ENCODE measurements around the gene KIF2C. TPM values are rescaled to one million over a fixed set of nuclear protein-coding genes. Genes with fewer than 3 reads are reported as not detected.

KIF2C gene
- total RNA-seq, 1 donor from 2014 or later = 3.2 TPM

DNA sequence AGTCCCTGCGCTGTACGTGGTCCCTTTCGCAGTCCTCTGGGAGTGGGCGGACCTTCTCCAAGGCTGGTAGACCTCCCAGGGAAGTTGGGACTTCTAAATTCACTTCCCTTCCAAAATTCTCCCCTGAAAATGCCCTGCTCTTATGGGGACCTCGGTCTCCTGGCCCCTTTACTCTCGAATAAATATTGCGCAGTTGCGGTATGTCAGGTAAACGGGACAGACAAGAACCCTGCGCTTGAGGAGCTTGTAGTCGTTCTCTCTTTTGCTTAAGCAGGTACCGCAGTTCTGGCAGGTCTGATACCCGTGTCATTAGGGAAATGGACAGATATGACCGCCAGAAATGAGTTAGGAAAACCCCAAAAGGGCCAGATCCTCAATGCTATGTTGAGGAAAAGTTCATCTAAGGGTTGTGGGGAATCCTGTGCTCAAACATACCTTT lies 561 bp downstream of the KIF2C start:
- Mint-ChIP-seq H3K27ac (ENCODE audit: unreplicated experiment) (peak overlapping the region; percentile 79), H3K36me3 (ENCODE audit: low read depth, unreplicated experiment) (no peaks in the 10 kb centered on the region), H3K9me3 (ENCODE audit: unreplicated experiment) (peaks cover 3% of the 10 kb centered on the region), H3K27me3 (ENCODE audit: low read depth, unreplicated experiment) (no peaks in the 10 kb centered on the region), H3K4me3 (ENCODE audit: unreplicated experiment) (peak overlapping the region; percentile 86), H3K4me1 (ENCODE audit: low read depth, unreplicated experiment) (no peaks in the 10 kb centered on the region)
- H2AFZ ChIP-seq (ENCODE audit: low read depth, low read length) = peak overlapping the region; percentile 88
- H3K27me3 ChIP-seq (ENCODE audit: insufficient read depth, low read length) = no peaks in the 10 kb centered on the region
- H3K36me3 ChIP-seq (ENCODE audit: insufficient read depth, low read length) = peaks cover 8% of the 10 kb centered on the region
- H3K4me3 ChIP-seq (ENCODE audit: insufficient read depth, low read depth, low read length) = peak overlapping the region; percentile 97
- peak overlapping the region; percentile 86 for H3K9ac ChIP-seq (ENCODE audit: low read length)
- no peak for FAIRE-seq
- no peaks in the 10 kb centered on the region for H3K9me3 ChIP-seq (ENCODE audit: insufficient read depth, low read depth, low read length)
- TF ChIP-seq, protein P1, sequence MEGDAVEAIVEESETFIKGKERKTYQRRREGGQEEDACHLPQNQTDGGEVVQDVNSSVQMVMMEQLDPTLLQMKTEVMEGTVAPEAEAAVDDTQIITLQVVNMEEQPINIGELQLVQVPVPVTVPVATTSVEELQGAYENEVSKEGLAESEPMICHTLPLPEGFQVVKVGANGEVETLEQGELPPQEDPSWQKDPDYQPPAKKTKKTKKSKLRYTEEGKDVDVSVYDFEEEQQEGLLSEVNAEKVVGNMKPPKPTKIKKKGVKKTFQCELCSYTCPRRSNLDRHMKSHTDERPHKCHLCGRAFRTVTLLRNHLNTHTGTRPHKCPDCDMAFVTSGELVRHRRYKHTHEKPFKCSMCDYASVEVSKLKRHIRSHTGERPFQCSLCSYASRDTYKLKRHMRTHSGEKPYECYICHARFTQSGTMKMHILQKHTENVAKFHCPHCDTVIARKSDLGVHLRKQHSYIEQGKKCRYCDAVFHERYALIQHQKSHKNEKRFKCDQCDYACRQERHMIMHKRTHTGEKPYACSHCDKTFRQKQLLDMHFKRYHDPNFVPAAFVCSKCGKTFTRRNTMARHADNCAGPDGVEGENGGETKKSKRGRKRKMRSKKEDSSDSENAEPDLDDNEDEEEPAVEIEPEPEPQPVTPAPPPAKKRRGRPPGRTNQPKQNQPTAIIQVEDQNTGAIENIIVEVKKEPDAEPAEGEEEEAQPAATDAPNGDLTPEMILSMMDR (IDR thresholded peaks at IDR 0.05; ENCODE audit: insufficient read depth, low read depth, low read length) = no peak
- TF ChIP-seq EZH2 (IDR thresholded peaks at IDR 0.05; ENCODE audit: insufficient read depth, low read length) = no peak
- peaks cover 5% of the 10 kb centered on the region for H4K20me1 ChIP-seq (ENCODE audit: insufficient read depth, low read length)
- H3K4me1 ChIP-seq (ENCODE audit: insufficient read depth, low read length) = peaks cover 12% of the 10 kb centered on the region
- H3K79me2 ChIP-seq (ENCODE audit: insufficient read depth, low read length) = peaks cover 46% of the 10 kb centered on the region
- H3K27ac ChIP-seq (ENCODE audit: low read depth, low read length) = peak overlapping the region; percentile 76
- peak overlapping the region; percentile 94 for H3K4me2 ChIP-seq (ENCODE audit: low read length)
- DNase-seq (ENCODE audit: low read depth) = no peak

DNA sequence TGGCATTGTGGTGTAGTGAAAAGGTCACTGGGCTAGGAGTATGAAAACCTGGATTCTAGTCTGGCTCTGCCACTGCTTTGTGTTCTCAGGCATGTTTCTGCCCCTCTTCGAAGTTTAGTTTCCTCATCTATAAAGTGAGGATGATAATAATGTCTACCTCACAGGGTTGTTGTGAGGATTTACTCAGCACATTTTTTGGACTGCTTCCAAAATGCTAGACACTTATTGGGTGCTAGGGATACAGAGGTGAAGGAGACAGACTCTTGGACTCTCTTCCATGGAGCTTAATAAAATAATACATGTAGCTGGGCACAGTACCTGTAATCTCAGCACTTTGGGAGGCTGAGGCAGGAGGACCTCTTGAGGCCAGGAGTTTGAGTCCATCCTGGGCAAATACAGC lies 3.6 kb downstream of the KIF2C start:
- H3K4me3 ChIP-seq (ENCODE audit: insufficient read depth, low read depth, low read length) = no peak overlapping the region
- H3K9me3 ChIP-seq (ENCODE audit: insufficient read depth, low read depth, low read length) = no peaks in the 10 kb centered on the region
- peaks cover 68% of the 10 kb centered on the region for H3K79me2 ChIP-seq (ENCODE audit: insufficient read depth, low read length)
- H3K9ac ChIP-seq (ENCODE audit: low read length) = peak overlapping the region; percentile 21
- H2AFZ ChIP-seq (ENCODE audit: low read depth, low read length) = peak overlapping the region; percentile 71
- peak overlapping the region; percentile 28 for H3K4me2 ChIP-seq (ENCODE audit: low read length)
- H3K36me3 Mint-ChIP-seq (ENCODE audit: low read depth, unreplicated experiment) = no peaks in the 10 kb centered on the region
- no peak overlapping the region for H3K4me3 Mint-ChIP-seq (ENCODE audit: unreplicated experiment)
- H3K27ac Mint-ChIP-seq (ENCODE audit: unreplicated experiment) = no peak overlapping the region
- no peak for DNase-seq (ENCODE audit: low read depth)
- no peaks in the 10 kb centered on the region for H3K27me3 ChIP-seq (ENCODE audit: insufficient read depth, low read length)
- TF ChIP-seq, protein P1 (IDR thresholded peaks at IDR 0.05; ENCODE audit: insufficient read depth, low read depth, low read length) = no peak
- no peak for TF ChIP-seq EZH2 (IDR thresholded peaks at IDR 0.05; ENCODE audit: insufficient read depth, low read length)
- H3K4me1 Mint-ChIP-seq (ENCODE audit: low read depth, unreplicated experiment) = no peaks in the 10 kb centered on the region
- H3K27me3 Mint-ChIP-seq (ENCODE audit: low read depth, unreplicated experiment) = no peaks in the 10 kb centered on the region
- FAIRE-seq = no peak
- peaks cover 9% of the 10 kb centered on the region for H4K20me1 ChIP-seq (ENCODE audit: insufficient read depth, low read length)
- no peak overlapping the region for H3K27ac ChIP-seq (ENCODE audit: low read depth, low read length)
- peaks cover 12% of the 10 kb centered on the region for H3K4me1 ChIP-seq (ENCODE audit: insufficient read depth, low read length)
- peaks cover 17% of the 10 kb centered on the region for H3K36me3 ChIP-seq (ENCODE audit: insufficient read depth, low read length)
- H3K9me3 Mint-ChIP-seq (ENCODE audit: unreplicated experiment) = no peaks in the 10 kb centered on the region

DNA sequence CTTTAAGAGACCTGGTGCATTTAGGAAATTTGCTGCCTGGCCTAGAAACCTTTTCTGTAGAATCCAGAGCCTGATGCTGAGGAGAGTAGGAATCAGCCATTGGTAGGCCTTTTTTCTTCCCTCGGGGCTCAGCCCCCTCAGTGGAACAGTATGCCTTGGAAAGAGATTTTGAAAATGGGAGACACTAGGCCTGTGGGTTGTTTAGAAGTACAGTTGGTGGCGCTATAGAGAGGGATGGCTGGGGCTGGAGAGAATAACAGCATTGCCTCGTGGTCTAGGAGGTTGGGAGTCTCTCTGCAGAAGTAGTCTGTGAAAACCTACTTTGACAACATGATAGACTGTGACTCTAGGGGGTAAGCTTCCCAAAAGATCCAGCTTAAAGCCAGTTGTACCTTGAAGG lies 8.2 kb downstream of the KIF2C start:
- H4K20me1 ChIP-seq (ENCODE audit: insufficient read depth, low read length) = peaks cover 6% of the 10 kb centered on the region
- TF ChIP-seq EZH2 (IDR thresholded peaks at IDR 0.05; ENCODE audit: insufficient read depth, low read length) = no peak
- TF ChIP-seq, protein P1 (IDR thresholded peaks at IDR 0.05; ENCODE audit: insufficient read depth, low read depth, low read length) = no peak
- H3K4me2 ChIP-seq (ENCODE audit: low read length) = no peak overlapping the region
- no peaks in the 10 kb centered on the region for H3K9me3 ChIP-seq (ENCODE audit: insufficient read depth, low read depth, low read length)
- no peaks in the 10 kb centered on the region for H3K27me3 Mint-ChIP-seq (ENCODE audit: low read depth, unreplicated experiment)
- no peak overlapping the region for H3K27ac Mint-ChIP-seq (ENCODE audit: unreplicated experiment)
- no peak overlapping the region for H3K27ac ChIP-seq (ENCODE audit: low read depth, low read length)
- no peaks in the 10 kb centered on the region for H3K27me3 ChIP-seq (ENCODE audit: insufficient read depth, low read length)
- FAIRE-seq = no peak
- no peak overlapping the region for H3K4me3 Mint-ChIP-seq (ENCODE audit: unreplicated experiment)
- H3K9me3 Mint-ChIP-seq (ENCODE audit: unreplicated experiment) = no peaks in the 10 kb centered on the region
- H3K36me3 ChIP-seq (ENCODE audit: insufficient read depth, low read length) = peaks cover 20% of the 10 kb centered on the region
- H3K9ac ChIP-seq (ENCODE audit: low read length) = no peak overlapping the region
- H2AFZ ChIP-seq (ENCODE audit: low read depth, low read length) = no peak overlapping the region
- DNase-seq (ENCODE audit: low read depth) = no peak
- peaks cover 44% of the 10 kb centered on the region for H3K79me2 ChIP-seq (ENCODE audit: insufficient read depth, low read length)
- H3K4me1 Mint-ChIP-seq (ENCODE audit: low read depth, unreplicated experiment) = peaks cover 2% of the 10 kb centered on the region
- peaks cover 3% of the 10 kb centered on the region for H3K4me1 ChIP-seq (ENCODE audit: insufficient read depth, low read length)
- H3K36me3 Mint-ChIP-seq (ENCODE audit: low read depth, unreplicated experiment) = no peaks in the 10 kb centered on the region
- no peak overlapping the region for H3K4me3 ChIP-seq (ENCODE audit: insufficient read depth, low read depth, low read length)

Measured in astrocyte (in vitro differentiated cells and primary cell).